Frontal cortex (tissue), 4 donors: ENCODE data around the gene ST6GALNAC3. TPM values are rescaled to one million over a fixed set of nuclear protein-coding genes. Genes with fewer than 3 reads are reported as not detected.

Experiments used
- DNase-seq, 2 donors: peaks; one replicate each; pipeline ENCODE4 v3.0.0; 2012; ENCODE audit warnings: low spot score in 2 of 2
- FAIRE-seq: peaks from 2 replicates; lab custom pipeline; 2012; peaks lifted over from hg19 to GRCh38; lab: Jason Lieb, UNC
- total RNA-seq: library from RNA; depleted of rRNA; stranded (reverse); fragments of >200 nt; gene quantifications from one replicate; pipeline ENCODE4 v1.2.3, GENCODE V29; 2014
- donor health status: control.
- donor health status: control.
- donor health status: control.

Gene ST6GALNAC3
- total RNA-seq, 1 donor from 2014 or later = 14.3 TPM

DNA sequence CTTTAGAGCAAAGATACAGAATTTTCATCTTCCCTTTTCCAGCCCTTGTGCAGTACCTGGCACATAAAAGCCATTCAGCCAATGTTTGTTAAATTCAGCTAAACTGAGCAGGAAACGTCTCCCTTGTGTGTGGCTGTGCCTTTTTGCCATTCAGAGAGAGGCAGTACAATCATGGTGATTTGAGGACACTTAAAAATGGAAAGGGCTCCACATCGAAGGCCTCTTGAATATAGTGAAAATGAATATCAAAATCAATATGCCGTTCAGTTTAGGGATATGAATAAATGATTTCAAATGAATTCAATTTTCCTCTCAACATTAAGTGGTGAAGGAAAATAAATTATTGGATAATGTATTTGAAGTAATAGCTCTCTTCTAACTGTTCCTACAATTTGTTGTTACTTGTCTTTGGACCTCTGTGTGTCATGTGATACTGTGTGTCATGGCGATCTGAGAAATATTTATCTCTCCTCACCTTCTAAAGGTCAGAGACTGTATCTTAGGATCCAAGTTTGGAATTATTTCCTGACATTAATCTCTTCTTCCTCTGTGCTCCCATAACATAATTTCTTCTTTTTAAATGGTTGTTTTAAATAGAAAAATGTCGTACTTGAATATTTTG lies 437.1 kb downstream of the ST6GALNAC3 start:
- no peak for FAIRE-seq
- DNase-seq = no peak

DNA sequence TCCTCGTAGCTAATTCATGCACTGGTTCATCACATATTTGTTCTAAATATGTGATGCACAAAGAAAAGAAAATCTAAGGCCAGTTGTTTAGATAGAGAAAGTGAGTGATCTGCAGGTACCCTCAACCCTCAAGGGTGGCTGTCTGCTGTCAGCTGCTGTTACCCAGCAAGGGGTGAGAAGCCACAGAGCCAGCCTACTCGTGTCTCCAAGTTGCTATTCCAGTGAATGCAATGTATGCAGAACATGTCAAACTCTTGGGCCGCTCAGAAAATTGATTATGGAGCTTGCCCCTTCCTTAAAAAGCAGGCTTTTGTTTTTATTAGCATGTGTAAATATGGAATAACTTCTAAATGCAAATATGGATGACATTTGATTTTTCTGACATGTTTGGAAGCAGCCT lies 456.4 kb downstream of the ST6GALNAC3 start:
- FAIRE-seq = no peak
- DNase-seq = no peak

DNA sequence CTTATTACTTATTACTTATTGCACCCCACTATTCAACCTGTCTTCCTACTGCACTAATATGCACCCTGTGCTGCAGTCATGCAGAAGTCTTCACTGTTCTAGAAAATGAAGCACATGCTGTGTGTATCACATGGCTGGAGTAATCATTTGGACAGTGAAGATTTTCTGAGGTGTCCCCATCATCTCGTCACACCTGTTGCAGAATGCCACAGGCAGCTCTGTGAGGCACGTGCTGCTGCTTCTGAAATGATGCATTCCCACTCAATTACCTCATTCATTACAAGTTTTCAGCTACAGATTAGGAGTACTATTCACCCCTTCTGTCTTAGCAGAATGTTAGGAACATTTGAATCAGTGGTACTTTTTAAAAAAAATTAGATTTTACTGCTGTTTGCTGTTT lies 467.1 kb downstream of the ST6GALNAC3 start:
- FAIRE-seq (no peak), DNase-seq (no peak)

DNA sequence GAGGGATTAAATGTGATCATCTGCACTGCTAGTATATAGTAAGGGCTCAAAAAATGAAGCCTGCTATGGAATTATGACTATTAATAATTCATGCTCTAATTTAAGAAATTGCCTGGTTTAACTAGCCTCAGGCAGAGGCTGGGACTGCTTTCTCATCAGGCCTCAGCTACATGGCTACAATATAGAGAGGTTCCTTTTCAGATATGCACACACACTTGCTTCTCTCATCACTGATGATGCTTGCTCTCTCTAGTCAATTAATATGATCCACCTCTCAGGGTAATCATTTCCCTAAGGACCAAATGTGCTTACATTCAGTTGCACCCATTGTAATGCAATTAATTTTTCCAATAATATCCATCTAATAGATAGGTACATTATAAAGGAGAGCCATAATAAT lies 467.8 kb downstream of the ST6GALNAC3 start:
- FAIRE-seq (no peak), DNase-seq (no peak)

DNA sequence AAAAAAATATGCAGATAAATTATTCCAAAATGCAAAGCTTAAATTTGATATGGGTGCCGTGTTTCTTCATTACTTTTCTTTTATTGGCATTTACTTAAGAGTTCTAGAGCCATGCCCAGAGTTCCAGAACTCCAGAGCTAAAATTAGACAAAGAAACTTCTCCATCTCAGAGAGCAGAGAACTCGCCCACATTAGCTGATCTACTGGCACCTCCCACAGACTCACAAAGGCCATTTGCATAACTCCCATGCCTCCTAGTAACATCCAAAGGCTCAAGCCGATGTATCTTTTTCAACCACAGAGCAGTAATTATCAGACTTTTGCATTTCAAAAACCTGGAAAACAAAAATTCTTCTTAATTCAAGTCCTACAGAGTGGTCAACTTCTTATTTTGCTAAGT lies 468.9 kb downstream of the ST6GALNAC3 start:
- FAIRE-seq (no peak), DNase-seq (no peak)

DNA sequence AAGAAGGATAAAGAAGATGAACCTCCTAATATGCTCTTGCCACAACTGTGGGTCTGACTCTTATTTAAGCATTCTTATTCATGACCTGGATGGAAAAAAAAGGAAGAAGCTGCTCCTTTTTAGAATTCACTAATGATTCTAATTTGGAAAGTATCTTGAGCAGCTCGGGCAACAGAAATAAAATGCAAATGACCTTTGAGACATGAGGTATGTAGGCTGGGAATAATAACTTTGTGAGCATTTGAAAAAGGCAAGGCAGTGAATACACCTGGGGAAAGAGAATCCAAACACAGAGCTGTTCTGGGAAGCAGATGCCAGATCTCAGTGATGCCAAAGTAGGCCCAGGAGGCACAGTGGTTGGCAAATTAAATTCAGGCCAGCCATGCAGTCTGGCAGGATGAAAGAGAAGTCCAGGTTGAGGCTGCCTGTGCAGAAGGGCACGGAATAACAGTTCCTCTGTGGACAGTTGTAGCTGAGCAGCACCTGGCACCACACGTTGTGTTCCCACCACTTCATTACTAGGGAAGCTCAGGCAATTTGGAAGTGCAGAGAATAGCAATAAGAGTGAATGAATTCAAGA lies 471.9 kb downstream of the ST6GALNAC3 start:
- FAIRE-seq (no peak), DNase-seq (no peak)

DNA sequence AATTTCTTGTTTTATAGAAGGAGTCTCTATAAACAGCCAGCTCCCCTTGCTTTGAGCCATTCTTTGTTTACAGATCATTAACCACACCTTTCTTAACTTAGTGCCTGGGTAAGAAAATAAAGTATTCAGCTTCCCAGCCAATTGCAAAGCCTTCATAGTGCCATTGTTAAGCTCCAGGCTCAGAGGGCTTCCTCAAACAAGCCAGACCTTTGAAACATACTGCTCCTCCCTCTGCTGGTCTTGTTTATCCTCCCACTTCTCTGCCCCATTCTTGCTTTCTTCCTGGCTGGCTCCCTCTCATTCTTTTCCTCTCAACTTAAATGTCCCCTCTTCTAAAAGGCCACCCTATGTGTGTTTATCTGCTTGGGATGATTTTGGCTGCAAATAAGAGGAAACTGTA lies 473.4 kb downstream of the ST6GALNAC3 start:
- FAIRE-seq (no peak), DNase-seq (no peak)

DNA sequence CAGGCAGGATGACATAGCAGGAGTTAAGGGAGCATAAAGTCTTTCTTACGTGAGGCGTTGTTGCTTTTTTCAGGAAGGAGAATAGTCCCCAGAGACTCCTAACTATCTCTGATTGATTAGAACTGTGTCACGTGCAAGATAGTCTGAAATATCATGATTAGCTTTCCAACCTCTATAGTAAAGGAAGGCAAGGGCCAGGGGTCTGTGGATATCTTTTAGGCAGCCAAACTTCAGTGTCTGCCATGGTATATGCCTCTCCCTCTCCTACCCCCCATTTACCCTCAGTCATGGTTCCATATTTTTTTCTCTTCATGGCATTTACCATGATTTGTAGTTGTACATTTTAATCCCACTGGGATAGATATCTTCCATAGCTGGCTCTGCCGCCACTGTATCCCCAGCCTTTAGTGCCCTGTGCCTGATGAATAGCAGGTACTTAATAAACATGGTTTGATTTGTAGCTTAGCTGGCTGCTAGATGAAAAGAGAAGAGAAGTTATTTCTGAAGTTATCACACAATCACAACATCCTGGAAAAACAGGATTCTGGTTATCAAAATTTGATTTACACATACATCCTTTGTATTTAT lies 474.1 kb downstream of the ST6GALNAC3 start:
- FAIRE-seq = no peak
- no peak for DNase-seq

DNA sequence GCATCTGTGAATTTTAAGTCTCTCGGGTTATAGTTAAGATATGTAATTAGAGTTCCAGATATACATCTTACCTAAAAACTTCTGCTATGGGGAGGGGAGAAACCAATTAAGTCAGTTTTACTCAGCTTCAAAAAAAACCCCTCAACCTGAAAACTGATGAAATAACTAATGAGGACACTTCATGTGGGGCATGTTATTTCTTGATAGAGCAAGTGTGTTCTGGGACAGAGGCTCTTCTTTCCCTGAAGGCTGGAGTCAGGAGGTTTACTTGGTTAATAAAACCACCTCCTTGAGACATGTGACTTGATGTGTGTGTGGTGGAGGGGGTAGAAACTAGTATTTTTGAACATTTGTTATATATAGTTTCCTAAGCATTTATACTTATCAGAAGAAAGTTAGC lies 479.7 kb downstream of the ST6GALNAC3 start:
- no peak for DNase-seq
- FAIRE-seq = no peak

DNA sequence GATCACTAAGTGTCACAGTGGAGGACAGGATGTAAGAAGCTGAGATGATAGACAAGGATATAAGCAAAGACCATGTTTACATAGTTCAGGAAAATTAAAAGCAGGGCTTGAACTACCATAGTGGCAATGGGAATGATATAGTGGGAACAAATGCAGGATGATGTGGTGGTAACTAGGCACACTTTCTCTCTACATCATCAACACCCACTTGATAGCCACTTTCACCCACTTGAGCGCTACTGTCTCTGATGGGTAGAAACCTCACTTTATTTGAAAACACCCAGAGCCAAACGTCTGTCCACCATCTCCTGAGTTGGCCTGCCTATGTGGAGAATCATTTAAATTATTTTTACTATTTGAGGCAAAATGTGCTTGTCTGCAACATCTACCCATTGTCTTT lies 487.7 kb downstream of the ST6GALNAC3 start:
- FAIRE-seq (no peak), DNase-seq (no peak)

DNA sequence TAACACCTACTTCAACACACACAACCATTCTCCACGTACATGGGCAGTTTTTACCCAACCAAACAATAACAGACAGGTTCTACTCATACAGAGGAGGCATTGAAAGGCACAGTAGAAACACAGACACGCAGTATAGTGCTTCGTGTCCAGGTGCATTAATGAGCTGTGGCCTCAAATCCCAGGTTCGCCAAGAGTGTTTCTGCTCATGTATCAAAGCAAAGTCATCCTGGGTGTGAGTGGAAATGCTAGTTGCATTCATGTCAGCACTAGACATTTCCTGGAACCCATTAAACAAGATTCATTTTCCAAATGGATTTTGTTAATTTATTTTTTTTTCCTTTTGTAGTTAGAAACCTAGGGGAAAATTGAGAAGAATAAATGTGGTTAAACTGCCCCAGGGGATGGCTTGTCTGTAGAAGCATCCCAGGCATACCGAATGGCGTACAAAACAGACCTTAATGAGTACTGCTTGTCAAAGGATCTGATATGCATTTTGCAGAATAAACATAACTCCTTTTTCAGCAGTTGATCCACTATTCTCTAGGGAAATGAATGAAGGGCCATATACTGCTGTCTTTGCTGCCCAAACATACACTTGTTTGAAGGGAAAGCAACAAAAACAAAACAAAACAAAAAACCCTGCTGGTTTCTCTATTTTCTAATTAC lies 494.2 kb downstream of the ST6GALNAC3 start:
- DNase-seq = no peak
- no peak for FAIRE-seq

DNA sequence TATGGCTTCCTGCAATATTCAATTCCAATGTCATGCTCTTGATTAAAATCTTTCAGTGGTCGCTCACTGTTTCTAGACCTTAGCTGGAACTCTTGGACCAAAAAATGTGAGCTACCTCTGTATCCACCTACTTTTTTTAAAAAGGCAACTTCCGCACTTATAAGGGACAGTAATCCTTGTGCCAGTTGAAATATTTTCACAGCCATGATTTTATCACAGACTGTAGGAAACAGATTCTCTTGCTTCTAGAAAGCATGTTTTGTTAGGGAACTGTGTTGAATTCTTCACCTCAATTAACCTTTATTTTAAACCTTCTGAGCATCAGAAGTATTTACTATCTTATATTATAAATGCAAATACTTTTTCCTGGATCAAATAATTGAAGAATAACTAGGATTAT lies 496.7 kb downstream of the ST6GALNAC3 start:
- DNase-seq = no peak
- no peak for FAIRE-seq

DNA sequence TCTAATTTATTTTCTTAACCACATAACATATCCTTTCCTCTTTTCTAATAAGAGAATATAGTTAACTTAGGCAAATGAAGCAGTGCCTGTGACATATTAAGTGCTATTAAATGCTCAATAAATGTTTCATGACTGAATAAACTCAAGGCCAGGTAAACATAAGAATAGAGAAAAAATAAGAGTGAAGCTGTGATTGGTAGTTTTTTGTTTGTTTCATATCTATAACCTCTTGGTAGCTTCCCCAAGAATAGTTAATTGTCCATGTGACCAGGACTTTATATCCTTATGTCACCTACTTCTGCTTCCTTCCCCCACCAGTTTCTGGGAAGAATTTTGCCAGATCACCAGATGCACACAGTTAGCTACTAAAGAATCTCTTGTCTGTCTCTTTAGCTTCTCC lies 497.7 kb downstream of the ST6GALNAC3 start:
- DNase-seq = no peak
- no peak for FAIRE-seq

DNA sequence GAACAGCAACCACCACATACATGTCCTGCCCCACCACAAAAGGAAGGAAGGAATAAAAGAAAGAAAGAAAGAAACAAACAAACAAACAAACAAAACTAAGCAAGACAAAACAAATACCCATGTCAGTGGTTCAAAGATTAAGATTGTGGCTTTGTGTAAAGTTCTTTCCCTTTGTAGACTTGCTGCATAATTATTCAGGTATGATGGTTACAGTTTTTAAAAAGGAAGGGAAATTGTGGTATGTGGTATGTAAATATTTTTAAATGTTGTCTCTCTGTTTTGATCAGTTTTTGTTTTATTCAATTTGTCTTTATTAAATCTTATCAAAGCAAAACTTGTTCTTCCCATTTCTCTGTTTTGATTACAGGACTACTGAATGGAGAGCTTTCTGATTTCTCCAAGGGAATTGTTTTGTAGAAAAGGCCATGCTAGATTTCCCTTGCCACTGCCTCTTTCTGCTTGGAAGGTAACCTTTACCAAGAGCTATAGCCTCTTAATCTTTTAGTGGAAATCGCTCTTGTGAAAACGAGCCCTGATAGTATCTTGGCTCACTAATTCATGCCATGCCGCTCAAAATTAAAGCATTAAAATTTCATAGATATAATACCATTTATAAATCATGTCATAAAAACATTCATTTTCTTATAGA lies 502.5 kb downstream of the ST6GALNAC3 start:
- DNase-seq (no peak), FAIRE-seq (no peak)

DNA sequence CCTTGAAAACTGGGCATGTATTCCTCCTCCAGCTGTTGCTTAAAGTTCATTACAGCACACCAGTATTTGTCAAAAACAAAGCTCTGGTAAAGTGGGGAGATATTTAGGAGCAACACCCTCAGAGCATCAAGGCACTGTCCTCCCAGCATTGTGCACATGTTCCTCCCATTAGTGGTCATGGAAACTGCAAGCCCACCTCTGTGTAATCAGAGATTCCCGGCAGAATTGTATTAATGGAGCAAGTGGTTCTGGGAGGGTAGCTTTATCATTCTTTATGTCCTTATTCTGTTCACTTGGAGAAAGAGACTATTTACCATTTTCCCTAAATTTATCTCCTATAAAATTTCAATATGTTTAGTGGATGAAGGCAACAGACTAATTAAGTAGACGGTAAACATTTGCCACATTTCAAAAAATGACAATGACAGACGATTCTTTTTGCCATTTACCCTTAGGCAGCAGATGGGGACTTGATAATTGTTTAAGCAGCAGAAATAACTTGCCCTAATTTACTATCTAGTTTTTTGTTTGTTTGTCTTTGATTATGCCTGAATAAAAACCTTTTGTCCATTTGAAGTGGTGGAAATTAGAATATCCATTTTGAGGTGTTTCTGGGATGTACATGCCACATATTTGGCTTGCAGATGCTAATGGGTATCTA lies 503.1 kb downstream of the ST6GALNAC3 start:
- FAIRE-seq (no peak), DNase-seq (no peak)

DNA sequence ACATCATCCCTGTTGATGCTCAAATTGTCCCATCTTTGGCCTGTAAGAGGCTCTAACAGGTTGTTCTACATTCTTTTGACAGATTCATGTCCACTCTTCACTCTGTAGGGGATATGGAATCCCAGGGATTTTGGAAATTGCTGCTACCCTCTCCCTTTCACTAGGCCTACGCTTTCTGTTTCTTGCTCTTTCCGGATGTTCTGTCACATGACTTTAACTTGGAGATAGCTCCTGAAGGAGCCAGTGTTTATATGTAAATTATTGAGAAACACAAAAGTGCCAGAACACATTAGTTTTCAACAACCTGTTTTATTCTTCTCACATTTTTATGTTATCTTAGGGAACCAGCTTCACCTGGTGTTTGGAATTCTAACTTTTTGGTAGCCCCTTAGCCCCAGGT lies 505.7 kb downstream of the ST6GALNAC3 start:
- no peak for DNase-seq

DNA sequence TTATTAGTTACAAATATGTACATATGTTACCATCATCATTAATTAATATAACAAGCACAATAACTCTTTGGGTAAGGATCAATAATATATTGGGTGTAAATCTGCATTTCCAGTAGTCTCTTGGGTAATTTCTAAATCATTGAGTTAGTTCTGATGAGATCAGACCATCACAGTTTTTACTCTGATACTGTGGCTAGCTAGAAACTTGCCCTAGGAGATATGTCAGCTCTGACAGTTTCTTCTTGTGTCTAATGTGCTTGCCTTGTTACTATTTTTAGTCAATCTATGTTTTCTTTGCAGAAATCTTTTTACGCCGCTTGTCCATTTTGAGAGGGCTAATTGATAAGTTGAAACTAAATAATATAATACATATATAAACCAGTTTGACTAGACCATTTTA lies 507.2 kb downstream of the ST6GALNAC3 start:
- no peak for DNase-seq
- FAIRE-seq = no peak

More for the DNA sequence above, 505.7 kb downstream of the ST6GALNAC3 start:
- no peak for FAIRE-seq

DNA sequence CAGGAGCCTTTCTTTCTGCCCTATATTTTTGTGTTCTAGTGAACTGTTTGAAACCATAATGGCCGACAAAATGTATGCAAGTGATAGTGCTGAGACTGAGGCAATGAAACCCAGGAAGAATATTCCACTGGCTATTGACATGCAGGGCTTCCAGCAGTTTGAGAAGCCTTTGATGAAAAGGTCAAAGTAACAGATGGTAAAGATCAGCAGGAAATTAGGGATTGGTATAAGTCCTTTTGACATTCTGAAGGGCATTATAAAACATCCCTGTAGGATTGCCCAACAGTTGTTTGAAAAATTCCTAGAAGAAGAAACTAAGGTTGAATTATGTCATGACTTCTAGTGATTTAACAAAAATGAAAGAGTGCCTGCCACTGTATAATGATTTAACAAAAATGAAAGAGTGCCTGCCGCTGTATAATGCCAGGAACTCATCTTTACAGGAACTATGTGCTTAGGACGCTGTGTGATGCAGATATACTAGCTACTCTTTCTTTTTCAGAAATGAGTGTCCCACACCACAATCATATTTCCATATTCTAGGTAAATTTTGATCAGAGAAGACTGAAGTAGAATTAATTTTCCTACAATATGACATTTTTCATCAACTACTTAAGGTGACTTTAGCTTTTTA lies 508.8 kb downstream of the ST6GALNAC3 start:
- no peak for FAIRE-seq

DNA sequence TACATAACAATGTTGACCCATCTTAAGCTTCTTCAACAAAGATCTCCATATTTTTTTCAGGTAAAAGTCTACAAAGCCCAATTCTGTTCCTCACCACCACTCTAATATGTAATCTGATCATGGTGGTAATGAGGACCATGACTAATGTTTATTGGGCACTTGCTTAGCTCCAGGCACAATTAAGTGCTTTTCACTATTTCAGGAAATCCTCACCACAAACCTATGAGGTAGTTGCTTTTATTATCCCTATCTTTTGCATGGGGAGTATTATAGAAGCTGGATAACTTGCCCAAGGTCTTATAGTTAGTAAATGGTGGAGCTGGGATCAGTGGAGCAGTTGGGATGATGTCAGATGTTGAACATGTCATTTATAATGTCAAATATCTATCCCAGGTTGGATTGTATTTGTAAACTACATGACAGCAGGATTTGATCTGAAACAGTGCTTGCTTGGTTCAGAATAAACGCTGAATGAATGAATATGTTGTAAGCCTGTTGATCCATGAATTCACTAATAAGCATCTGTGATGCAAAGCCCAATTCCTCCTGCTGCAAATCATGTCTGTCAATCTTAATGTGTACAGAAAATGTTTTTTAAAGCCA lies 509.4 kb downstream of the ST6GALNAC3 start:
- DNase-seq (no peak), FAIRE-seq (no peak)

More for the DNA sequence above, 508.8 kb downstream of the ST6GALNAC3 start:
- no peak for DNase-seq
